DND-41 (cell line): ENCODE measurements around the gene ENPP1.

ENCODE experiments used
- ATAC-seq: fragments of 200-7000 bp; cut with Tn5 transposase; 3 replicates; pipeline ENCODE4 v1.9.1; 2021; ENCODE audit warnings: low read depth; ENCODE audit not compliant: insufficient read depth
- DNase-seq: peaks from one replicate; pipeline ENCODE4 v3.0.0-alpha.2; 2020
- H2AFZ ChIP-seq: 2 replicates; pipeline ENCODE4 v1.6.0; 2012; ENCODE audit warnings: low read depth, low read length
- H3K27ac ChIP-seq: 2 replicates; pipeline ENCODE4 v1.5.1; 2012; ENCODE audit warnings: low read length, inconsistent platforms
- H3K27me3 ChIP-seq: fragments of 200-600 bp; sonication (generic); 2 replicates; pipeline ENCODE4 v1.6.0; 2012; ENCODE audit warnings: low read length, mild to moderate bottlenecking, inconsistent platforms; ENCODE audit not compliant: insufficient read depth, poor library complexity
- H3K36me3 ChIP-seq: 2 replicates; pipeline ENCODE4 v1.5.1; 2012; ENCODE audit warnings: low read length, inconsistent platforms; ENCODE audit not compliant: insufficient read depth
- H3K4me1 ChIP-seq: 2 replicates; pipeline ENCODE4 v1.5.1; 2012; ENCODE audit warnings: mild to moderate bottlenecking, low read length; ENCODE audit not compliant: insufficient read depth
- H3K4me2 ChIP-seq: 2 replicates; pipeline ENCODE4 v1.6.0; 2012; ENCODE audit warnings: mild to moderate bottlenecking, moderate library complexity, low read length, inconsistent platforms; ENCODE audit not compliant: insufficient read depth
- H3K4me3 ChIP-seq, 2 experiments: fragments of 200-600 bp in 1 of 2; shearing (Covaris generic) in 1 of 2; 2 replicates each; pipeline ENCODE4 v1.5.1; 2012 to 2016; ENCODE audit warnings: inconsistent platforms in 2 of 2, low read length in 2 of 2, mild to moderate bottlenecking in 2 of 2, low read depth in 1 of 2, moderate library complexity in 1 of 2
- H3K79me2 ChIP-seq: 2 replicates; pipeline ENCODE4 v1.6.0; 2012; ENCODE audit warnings: low read length, inconsistent platforms; ENCODE audit not compliant: insufficient read depth
- H3K9ac ChIP-seq: 2 replicates; pipeline ENCODE4 v1.6.0; 2012; ENCODE audit warnings: low read depth, mild to moderate bottlenecking, inconsistent platforms, low read length, moderate library complexity
- H3K9me3 ChIP-seq: 2 replicates; pipeline ENCODE4 v1.5.1; 2012; ENCODE audit warnings: low read length, moderate library complexity, mild to moderate bottlenecking, inconsistent platforms; ENCODE audit not compliant: insufficient read depth, severe bottlenecking
- H4K20me1 ChIP-seq: 2 replicates; pipeline ENCODE4 v1.6.0; 2012; ENCODE audit warnings: low read length; ENCODE audit not compliant: insufficient read depth
- CTCF ChIP-seq: IDR thresholded peaks from 2 replicates; pipeline ENCODE4 v1.5.1; 2012; ENCODE audit warnings: borderline replicate concordance, low read length, moderate library complexity, mild to moderate bottlenecking; ENCODE audit not compliant: poor library complexity, severe bottlenecking; ENCODE audit errors: extremely low read depth
- EZH2 ChIP-seq: IDR thresholded peaks from 3 replicates; pipeline ENCODE4 v1.6.1; 2012; ENCODE audit warnings: borderline replicate concordance, low read depth, mild to moderate bottlenecking, moderate library complexity, low read length, inconsistent platforms; ENCODE audit not compliant: severe bottlenecking

Gene ENPP1

GRCh38 chr6:131917763-131918649 lies 110.2 kb downstream of the ENPP1 start:
- H3K4me1 ChIP-seq, result peaks cover 12% of the 10 kb centered on the region; the same call in 1 of the 2 replicates
- H3K9me3 ChIP-seq, result peaks cover 6% of the 10 kb centered on the region
- H4K20me1 ChIP-seq, result no peaks in the 10 kb centered on the region
- H3K9ac ChIP-seq, result no peak overlapping the region
- peaks cover 11% of the 10 kb centered on the region for H3K27me3 ChIP-seq
- no peaks in the 10 kb centered on the region for H3K79me2 ChIP-seq
- no peak overlapping the region for H2AFZ ChIP-seq
- no peak overlapping the region for H3K27ac ChIP-seq
- TF ChIP-seq EZH2 (no peak), CTCF (no peak)
- no peak overlapping the region for H3K4me2 ChIP-seq
- H3K36me3 ChIP-seq, result no peaks in the 10 kb centered on the region
- DNase-seq, result no peak
- no peak for ATAC-seq
- no peak overlapping the region for H3K4me3 ChIP-seq

DNA sequence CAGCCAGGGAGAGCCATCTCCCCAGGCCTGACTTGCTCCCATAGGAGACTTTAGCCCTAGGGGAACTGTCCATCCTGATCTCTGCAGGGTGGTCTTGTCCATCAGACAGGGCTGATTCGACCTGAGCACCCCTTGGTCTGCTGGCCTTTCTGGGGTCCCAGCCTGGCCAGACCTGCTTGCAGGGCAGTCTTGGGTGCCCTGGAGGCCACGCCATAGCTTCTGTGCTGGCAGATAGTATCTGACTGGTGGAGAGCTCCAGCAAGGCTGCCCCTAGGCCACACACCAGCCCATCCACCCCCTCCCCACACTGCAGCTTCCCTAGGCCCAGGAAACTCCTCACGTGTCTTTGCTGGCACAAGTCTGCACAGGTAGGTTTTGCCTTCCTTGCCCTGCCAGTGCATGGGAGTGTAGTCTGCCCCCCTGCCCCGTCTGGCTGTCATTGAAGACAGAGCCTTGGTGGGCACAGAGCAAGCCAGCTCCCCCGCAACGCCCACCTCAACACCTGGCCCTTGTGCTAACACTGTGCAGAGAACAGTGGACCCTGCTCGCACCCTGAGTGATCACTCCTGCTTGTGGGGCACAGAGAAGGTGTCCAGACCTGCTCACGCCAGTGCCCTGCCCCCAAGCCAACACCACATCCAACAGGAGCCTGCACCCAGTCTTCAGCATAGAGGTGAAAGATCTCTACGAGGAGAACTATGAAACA lies 111.0 kb downstream of the ENPP1 start:
- no peaks in the 10 kb centered on the region for H4K20me1 ChIP-seq
- H3K4me2 ChIP-seq, result no peak overlapping the region
- no peaks in the 10 kb centered on the region for H3K79me2 ChIP-seq

DNA sequence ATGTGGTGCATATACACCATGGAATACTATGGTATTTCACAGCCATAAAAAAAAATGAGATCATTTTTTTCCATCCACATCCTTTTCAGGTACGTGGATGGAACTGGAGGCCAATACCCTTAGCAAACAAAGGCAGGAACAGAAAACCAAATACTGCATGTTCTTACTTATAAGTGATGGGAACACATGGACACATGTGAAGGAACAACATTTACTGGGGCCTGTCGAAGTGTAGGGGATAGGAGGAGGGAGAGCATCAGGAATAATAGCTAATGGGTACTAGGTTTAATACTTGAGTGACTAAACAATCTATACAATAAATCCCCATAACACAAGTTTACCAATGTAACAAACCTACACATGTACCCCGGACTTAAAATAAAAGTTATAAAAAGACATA lies 112.8 kb downstream of the ENPP1 start:
- no peaks in the 10 kb centered on the region for H3K36me3 ChIP-seq
- TF ChIP-seq EZH2, result no peak
- no peak for TF ChIP-seq CTCF
- H3K4me2 ChIP-seq, result no peak overlapping the region
- H2AFZ ChIP-seq, result no peak overlapping the region
- no peak overlapping the region for H3K4me3 ChIP-seq
- peaks cover 6% of the 10 kb centered on the region for H3K27me3 ChIP-seq
- no peak overlapping the region for H3K27ac ChIP-seq
- peaks cover 6% of the 10 kb centered on the region for H3K9me3 ChIP-seq
- ATAC-seq (no peak), DNase-seq (no peak)
- H3K79me2 ChIP-seq, result no peaks in the 10 kb centered on the region
- no peaks in the 10 kb centered on the region for H4K20me1 ChIP-seq
- peaks cover 12% of the 10 kb centered on the region; the same call in 1 of the 2 replicates for H3K4me1 ChIP-seq
- H3K9ac ChIP-seq, result no peak overlapping the region

More for the DNA sequence above, 111.0 kb downstream of the ENPP1 start:
- no peak overlapping the region for H3K9ac ChIP-seq
- no peak overlapping the region for H3K27ac ChIP-seq
- H3K36me3 ChIP-seq, result no peaks in the 10 kb centered on the region
- TF ChIP-seq CTCF, result no peak
- TF ChIP-seq EZH2, result no peak
- no peak overlapping the region for H2AFZ ChIP-seq
- peaks cover 8% of the 10 kb centered on the region for H3K27me3 ChIP-seq
- H3K4me1 ChIP-seq, result peaks cover 12% of the 10 kb centered on the region; the same call in 1 of the 2 replicates
- no peak overlapping the region for H3K4me3 ChIP-seq
- DNase-seq (no peak), ATAC-seq (no peak)
- H3K9me3 ChIP-seq, result peaks cover 6% of the 10 kb centered on the region
